Kidney (tissue), 14 donors: ENCODE results near the gene RUFY3. TPM values are rescaled to one million over a fixed set of nuclear protein-coding genes. Genes with fewer than 3 reads are reported as not detected.
"Not testable (repeated sequence)": the region's sequence is repeated elsewhere in the genome, so short reads cannot be mapped to it uniquely, and the experiment has no call there.

Experiments
- DNase-seq, 5 donors: peaks; one replicate each; pipeline ENCODE4 v3.0.0-alpha.2; 2013 to 2020
- FAIRE-seq: peaks from 2 replicates; lab custom pipeline; 2012; peaks lifted over from hg19 to GRCh38; lab: Jason Lieb, UNC
- H3K27ac ChIP-seq, 2 donors: one replicate each; pipeline ENCODE4 v1.7.0; 2013; ENCODE audit warnings: low read depth in 2 of 2, low read length in 2 of 2, inconsistent platforms in 1 of 2
- H3K27me3 ChIP-seq: one replicate; pipeline ENCODE4 v1.7.1; 2013; ENCODE audit warnings: low read length, inconsistent platforms; ENCODE audit not compliant: control insufficient read depth, insufficient read depth
- H3K36me3 ChIP-seq, 3 donors: one replicate each; pipeline versions ENCODE4 v1.7.0 to v1.7.1; 2013; ENCODE audit warnings: low read length in 3 of 3, control low read depth in 1 of 3, inconsistent platforms in 1 of 3; ENCODE audit not compliant: insufficient read depth in 3 of 3, control insufficient read depth in 2 of 3
- H3K4me1 ChIP-seq, 3 donors: one replicate each; pipeline versions ENCODE4 v1.7.0 to v1.7.1; 2013; ENCODE audit warnings: low read length in 3 of 3, inconsistent platforms in 1 of 3, low read depth in 1 of 3; ENCODE audit not compliant: control insufficient read depth in 2 of 3, insufficient read depth in 2 of 3
- H3K4me3 ChIP-seq, 3 donors: one replicate each; pipeline versions ENCODE4 v1.7.0 to v1.8.1; 2013; ENCODE audit warnings: low read length in 3 of 3, control low read depth in 1 of 3, inconsistent platforms in 1 of 3
- H3K9ac ChIP-seq, 3 donors: one replicate each; pipeline versions ENCODE4 v1.7.0 to v1.7.1; 2013; ENCODE audit warnings: low read length in 3 of 3, control low read depth in 1 of 3, inconsistent platforms in 1 of 3
- H3K9me3 ChIP-seq, 3 donors: one replicate each; pipeline versions ENCODE4 v1.7.0 to v1.7.1; 2013; ENCODE audit warnings: low read length in 3 of 3, control low read depth in 1 of 3, inconsistent platforms in 1 of 3; ENCODE audit not compliant: control insufficient read depth in 2 of 3, insufficient read depth in 1 of 3
- CTCF ChIP-seq: IDR thresholded peaks from 3 replicates; pipeline ENCODE4 v1.5.1; 2012; ENCODE audit warnings: mild to moderate bottlenecking, moderate library complexity, borderline replicate concordance; ENCODE audit not compliant: insufficient read depth; ENCODE audit errors: extremely low read depth
- intact Hi-C: fragments of 100-400 bp; cut with DNase I; formaldehyde crosslinking; loops from one replicate; pipeline ENCODE4 v1.11.1; 2022
- polyA plus RNA-seq: library from polyadenylated mRNA; stranded (reverse); fragments of 350-450 nt; fragmentation: Illumina TruSeq; extraction: RNeasy Lipid Tissue Mini Kit (QIAGEN cat#74804); gene quantifications from one replicate; pipeline ENCODE4 v1.2.3, GENCODE V29; 2014; ENCODE audit warnings: low read depth, low replicate concordance; ENCODE audit not compliant: insufficient read depth
- total RNA-seq: library from RNA; stranded (reverse); fragmentation: NEBNext Ultra II Directional; extraction: Animal tissue kit (Norgen Biotek cat#: 25700); gene quantifications from one replicate; pipeline ENCODE4 v1.2.1, GENCODE V29; 2021
- donor health status: control.
- donor health status: control.
- donor health status: control.
- donor health status: control.
- donor health status: control.
- donor health status: DM: yes; HTN: yes; CAD: no.
- donor health status: Normal renal cell carcinoma (clear cell type).

RUFY3 gene
- total and polyA plus RNA-seq, 2 donors from 2014 or later: 40.6 to 72.5 TPM

GRCh38 chr4:70688795-70689231 lies 33.0 kb upstream of the RUFY3 start:
- peaks cover 0 to 3% (median 0%) of the 10 kb centered on the region in 3 donors for H3K36me3 ChIP-seq
- FAIRE-seq: no peak
- peak in 1 of 5 donors; percentile 46 for DNase-seq
- no peaks in the 10 kb centered on the region for H3K27me3 ChIP-seq
- H3K27ac ChIP-seq: peak overlapping the region; percentile 91
- peaks cover 0 to 16% (median 13%) of the 10 kb centered on the region in 3 donors for H3K4me1 ChIP-seq
- H3K9ac ChIP-seq: peak overlapping the region; percentile 83 to 99 (median 96)
- intact Hi-C loops: no loop called here
- no peak for TF ChIP-seq CTCF
- H3K4me3 ChIP-seq: peak overlapping the region; percentile 92 to 99 (median 98)
- H3K9me3 ChIP-seq: no peaks in the 10 kb centered on the region

- DNase-seq: no peak
- H3K9ac ChIP-seq: no peak overlapping the region
- H3K9me3 ChIP-seq: no peaks in the 10 kb centered on the region
- peak overlapping the region in 1 of 3 donors; percentile 19 for H3K4me3 ChIP-seq
- H3K27ac ChIP-seq: no peak overlapping the region
- FAIRE-seq: no peak
- peaks cover 0 to 3% (median 0%) of the 10 kb centered on the region in 3 donors for H3K36me3 ChIP-seq
- peaks cover 0 to 16% (median 13%) of the 10 kb centered on the region in 3 donors for H3K4me1 ChIP-seq
- intact Hi-C loops: no loop called here
- no peak for TF ChIP-seq CTCF
- no peaks in the 10 kb centered on the region for H3K27me3 ChIP-seq
These were observed 30.1 kb upstream of the RUFY3 start for GRCh38 chr4:70691661-70692060.

GRCh38 chr4:70694633-70695032 lies 27.1 kb upstream of the RUFY3 start:
- H3K9me3 ChIP-seq, H3K4me3 ChIP-seq, FAIRE-seq, H3K4me1 ChIP-seq, H3K27me3 ChIP-seq, H3K27ac ChIP-seq, H3K36me3 ChIP-seq, intact Hi-C loops, H3K9ac ChIP-seq, DNase-seq: not testable (repeated sequence)

- H3K9me3 ChIP-seq, H3K27ac ChIP-seq, H3K4me3 ChIP-seq, intact Hi-C loops, H3K4me1 ChIP-seq, H3K36me3 ChIP-seq, DNase-seq, H3K27me3 ChIP-seq, FAIRE-seq, H3K9ac ChIP-seq: not testable (repeated sequence)
These were observed 23.3 kb upstream of the RUFY3 start for GRCh38 chr4:70698435-70698834.
